AG10803 (cell line): ENCODE measurements around the gene TSPEAR.

ENCODE experiments used
- DNase-seq: peaks from one replicate; pipeline ENCODE4 v3.0.0; 2010; ENCODE audit warnings: low read depth
- H3K4me3 ChIP-seq: 2 replicates; pipeline ENCODE4 v1.5.1; 2011; ENCODE audit warnings: mild to moderate bottlenecking, low read length, control low read depth
- TF ChIP-seq, protein P1 (sequence below): conservative IDR thresholded peaks from 2 replicates; pipeline ENCODE4 v1.5.1; 2011; ENCODE audit warnings: mild to moderate bottlenecking, low read length, control low read depth, inconsistent platforms

Gene TSPEAR

DNA sequence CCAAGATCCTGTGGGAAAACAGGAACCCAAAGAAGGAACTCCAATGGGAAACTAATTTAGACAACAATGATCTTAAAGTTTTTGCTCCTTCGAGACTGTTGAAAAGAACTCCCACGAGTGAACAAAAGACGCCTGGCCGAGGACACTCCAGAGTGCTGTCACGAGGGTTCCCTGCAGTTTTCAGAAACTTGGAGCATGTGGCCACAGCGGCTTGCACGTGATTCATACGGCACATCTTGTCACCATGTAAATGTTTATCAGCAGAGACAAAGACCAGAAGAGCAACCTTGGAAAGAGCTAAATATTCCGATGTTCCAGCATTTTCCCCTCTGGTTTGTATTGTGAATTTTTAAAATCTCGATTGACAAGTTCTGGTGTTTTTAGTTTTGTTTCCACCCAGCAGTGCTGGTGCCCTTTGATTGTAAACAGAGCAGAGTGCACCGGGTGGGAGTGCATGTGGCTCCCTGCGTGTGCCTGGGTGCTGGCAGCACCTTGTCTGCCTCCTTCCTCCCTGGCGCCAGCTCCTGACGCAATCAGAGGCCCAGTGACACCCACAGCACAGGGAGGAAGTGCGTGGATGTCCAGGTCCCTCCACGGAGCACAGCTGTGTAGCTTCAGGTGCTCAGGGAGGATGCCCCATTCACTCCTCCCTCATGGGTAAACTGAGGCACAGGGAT is 233.1 kb downstream of the TSPEAR start:
- no peak overlapping the region for H3K4me3 ChIP-seq
- DNase-seq = no peak
- TF ChIP-seq, protein P1, sequence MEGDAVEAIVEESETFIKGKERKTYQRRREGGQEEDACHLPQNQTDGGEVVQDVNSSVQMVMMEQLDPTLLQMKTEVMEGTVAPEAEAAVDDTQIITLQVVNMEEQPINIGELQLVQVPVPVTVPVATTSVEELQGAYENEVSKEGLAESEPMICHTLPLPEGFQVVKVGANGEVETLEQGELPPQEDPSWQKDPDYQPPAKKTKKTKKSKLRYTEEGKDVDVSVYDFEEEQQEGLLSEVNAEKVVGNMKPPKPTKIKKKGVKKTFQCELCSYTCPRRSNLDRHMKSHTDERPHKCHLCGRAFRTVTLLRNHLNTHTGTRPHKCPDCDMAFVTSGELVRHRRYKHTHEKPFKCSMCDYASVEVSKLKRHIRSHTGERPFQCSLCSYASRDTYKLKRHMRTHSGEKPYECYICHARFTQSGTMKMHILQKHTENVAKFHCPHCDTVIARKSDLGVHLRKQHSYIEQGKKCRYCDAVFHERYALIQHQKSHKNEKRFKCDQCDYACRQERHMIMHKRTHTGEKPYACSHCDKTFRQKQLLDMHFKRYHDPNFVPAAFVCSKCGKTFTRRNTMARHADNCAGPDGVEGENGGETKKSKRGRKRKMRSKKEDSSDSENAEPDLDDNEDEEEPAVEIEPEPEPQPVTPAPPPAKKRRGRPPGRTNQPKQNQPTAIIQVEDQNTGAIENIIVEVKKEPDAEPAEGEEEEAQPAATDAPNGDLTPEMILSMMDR = no peak

DNA sequence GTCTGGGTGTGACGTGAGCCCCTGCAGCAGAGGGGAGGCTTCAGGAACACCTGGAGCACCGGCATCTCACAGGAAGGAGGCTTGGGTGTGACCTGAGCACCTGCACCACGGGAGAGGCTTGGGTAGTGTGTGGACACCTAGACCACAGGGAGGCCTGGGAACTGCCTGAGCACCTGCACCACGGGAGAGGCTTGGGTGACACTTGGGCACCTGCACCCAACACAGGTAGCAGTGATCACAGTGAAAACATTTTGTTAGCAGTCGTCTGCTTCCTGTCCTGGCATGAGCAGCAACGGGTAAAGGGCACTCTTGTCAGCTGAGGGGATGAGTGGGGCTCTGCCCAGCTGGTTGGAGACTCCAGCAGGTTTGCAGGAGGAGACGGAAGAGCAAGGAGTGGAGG is 233.7 kb downstream of the TSPEAR start:
- no peak overlapping the region for H3K4me3 ChIP-seq
- TF ChIP-seq, protein P1 = no peak
- DNase-seq = no peak

DNA sequence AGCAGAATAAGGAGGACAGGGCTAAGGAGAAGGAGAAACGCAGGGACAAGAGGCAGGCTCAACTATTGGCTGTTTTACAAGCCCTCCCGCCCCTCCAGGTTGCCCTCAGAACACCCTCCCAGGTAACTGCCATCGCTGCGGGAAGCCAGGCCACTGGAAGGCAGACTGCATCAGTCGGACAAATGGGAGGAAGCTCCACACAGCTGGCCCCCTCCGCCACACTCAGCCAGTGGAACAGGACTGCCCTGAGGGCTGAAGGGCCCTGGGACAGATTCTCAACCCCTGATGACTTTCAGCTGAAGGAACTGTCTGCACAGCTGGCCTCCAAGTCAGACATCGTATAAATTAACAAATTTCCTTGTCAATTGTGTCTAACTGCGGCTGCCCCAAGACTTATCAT is 234.2 kb downstream of the TSPEAR start:
- H3K4me3 ChIP-seq = no peak overlapping the region
- no peak for DNase-seq
- TF ChIP-seq, protein P1 = no peak

DNA sequence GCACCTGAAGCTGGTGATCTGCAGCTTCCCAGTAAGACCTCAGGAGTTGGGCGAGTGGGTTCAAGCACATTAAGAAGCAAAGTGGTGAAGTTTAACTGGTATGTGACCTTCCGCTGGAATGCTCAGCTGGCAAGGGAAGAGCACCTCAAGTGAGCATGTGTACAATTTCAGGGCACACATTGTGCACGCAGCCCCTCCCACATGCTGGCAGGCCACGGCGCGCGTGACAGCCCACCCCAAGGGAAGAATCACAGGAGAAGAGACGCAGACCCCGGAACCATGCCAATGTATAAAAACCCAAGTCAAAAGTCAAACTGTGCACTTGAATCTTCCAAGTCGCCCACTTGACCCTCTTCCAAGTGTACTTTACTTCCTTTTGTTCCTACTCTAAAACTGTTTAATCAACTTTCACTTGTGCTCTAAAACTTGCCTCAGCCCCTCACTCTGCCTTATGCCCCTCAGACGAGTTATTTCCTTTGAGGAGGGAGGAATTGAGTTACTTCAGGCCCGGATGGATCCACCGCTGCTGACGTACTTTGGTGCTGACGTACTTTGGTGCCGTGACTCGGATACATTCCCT is 236.0 kb downstream of the TSPEAR start:
- no peak overlapping the region for H3K4me3 ChIP-seq
- TF ChIP-seq, protein P1 = no peak
- DNase-seq = no peak

DNA sequence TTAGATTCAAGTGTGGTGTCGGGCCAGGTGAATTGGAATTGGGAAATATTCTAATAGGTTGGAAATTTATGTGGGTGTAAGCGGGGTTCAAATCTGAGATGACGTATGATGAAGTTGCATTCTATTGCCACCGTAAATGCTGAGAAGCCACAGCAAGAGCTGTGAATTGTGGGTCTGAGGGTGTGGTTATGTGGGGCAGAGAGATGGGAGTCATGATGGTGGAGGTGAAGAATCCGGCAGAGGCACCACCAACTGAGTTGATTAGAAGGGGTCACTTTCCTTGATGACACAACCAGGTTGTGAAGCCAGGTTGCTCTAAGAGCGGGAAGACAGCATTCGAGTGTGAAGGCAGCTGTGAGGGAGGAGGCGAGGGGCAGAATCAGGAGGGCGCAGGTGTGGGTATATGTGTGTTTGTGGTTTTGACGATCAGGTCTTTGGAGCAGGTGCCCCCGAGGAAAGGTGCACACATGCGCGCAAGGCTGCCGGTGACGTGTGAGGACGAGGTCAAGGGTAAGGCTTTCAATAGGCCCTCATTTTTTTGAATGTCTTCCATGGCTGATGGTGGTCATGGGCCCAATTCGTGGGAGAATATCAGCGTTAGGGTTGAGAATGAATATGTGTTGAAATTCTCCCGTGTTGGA is 237.3 kb downstream of the TSPEAR start:
- TF ChIP-seq, protein P1 = no peak
- H3K4me3 ChIP-seq = no peak overlapping the region
- DNase-seq = no peak

DNA sequence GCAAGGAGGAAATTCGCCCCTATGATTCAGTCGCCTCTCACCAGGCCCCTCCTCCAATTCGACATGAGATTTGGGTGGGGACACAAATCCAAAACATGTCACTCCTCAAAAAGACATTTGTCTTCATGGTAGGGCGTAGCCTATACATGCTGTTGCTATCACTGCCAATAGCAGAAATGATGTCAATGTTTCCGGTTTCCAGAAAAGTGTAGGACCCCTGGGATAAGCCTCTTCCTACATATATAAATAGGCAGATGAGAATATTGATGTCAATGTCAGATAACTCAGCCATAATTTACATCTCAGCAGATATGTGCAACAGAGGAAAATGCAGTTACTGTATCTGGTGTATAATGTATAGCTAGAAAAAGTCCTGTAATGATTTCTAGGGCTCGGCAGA is 239.4 kb downstream of the TSPEAR start:
- H3K4me3 ChIP-seq = no peak overlapping the region
- no peak for DNase-seq
- TF ChIP-seq, protein P1 = no peak

DNA sequence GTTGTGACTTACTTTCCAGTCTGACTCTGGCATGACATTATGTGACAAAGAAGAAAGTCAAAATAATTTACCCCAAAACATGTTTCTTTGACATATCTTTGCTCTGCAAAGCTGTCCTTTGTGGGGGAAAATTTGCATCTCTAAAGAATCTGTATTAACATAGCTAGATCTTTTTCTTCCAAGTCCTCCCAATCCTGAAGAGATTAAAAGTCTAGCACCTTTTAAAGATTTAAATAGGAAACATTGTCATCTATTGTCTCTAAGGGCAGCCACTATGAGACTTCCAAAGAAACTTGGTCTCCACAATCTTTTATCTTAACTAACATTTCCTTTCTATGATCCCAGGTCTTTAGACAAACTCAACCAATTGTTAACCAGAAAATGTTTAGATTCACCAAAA is 240.0 kb downstream of the TSPEAR start:
- TF ChIP-seq, protein P1 = no peak
- no peak for DNase-seq
- no peak overlapping the region for H3K4me3 ChIP-seq
